Spleen (tissue), 7 donors: ENCODE results near the gene MPC1L.

Source experiments
- POLR2A ChIP-seq, 3 donors: fragments of 450-650 bp; IDR thresholded peaks; one replicate each; pipeline ENCODE4 v1.5.1; 2017; ENCODE audit warnings: antibody characterized with exemption in 3 of 3, mild to moderate bottlenecking in 1 of 3
- POLR2AphosphoS5 ChIP-seq, 3 donors: sonication (generic); formaldehyde crosslinking; IDR thresholded peaks; one replicate each; pipeline ENCODE4 v1.5.1; 2017; ENCODE audit warnings: antibody characterized with exemption in 3 of 3
- TF ChIP-seq, protein P1 (sequence below), 11 experiments: fragments of 200-600 bp in 7 of 11; fragments of 450-650 bp in 4 of 11; sonication (generic) in 4 of 11; IDR thresholded peaks in 8 of 11; conservative IDR thresholded peaks in 3 of 11; 1 replicate in 7 of 11; 2 replicates in 4 of 11; pipeline versions ENCODE4 v1.4.0 to v1.8.0; 2016 to 2021; ENCODE audit warnings: antibody characterized with exemption in 11 of 11, inconsistent platforms in 4 of 11, mild to moderate bottlenecking in 1 of 11
- donor health status: DM: no; HTN: no; CAD: no; lungs with moderate emphysema.
- donor health status: DM: no; HTN: no; CAD: no.
- donor health status: DM: no; HTN: no; CAD: no.

DNA sequence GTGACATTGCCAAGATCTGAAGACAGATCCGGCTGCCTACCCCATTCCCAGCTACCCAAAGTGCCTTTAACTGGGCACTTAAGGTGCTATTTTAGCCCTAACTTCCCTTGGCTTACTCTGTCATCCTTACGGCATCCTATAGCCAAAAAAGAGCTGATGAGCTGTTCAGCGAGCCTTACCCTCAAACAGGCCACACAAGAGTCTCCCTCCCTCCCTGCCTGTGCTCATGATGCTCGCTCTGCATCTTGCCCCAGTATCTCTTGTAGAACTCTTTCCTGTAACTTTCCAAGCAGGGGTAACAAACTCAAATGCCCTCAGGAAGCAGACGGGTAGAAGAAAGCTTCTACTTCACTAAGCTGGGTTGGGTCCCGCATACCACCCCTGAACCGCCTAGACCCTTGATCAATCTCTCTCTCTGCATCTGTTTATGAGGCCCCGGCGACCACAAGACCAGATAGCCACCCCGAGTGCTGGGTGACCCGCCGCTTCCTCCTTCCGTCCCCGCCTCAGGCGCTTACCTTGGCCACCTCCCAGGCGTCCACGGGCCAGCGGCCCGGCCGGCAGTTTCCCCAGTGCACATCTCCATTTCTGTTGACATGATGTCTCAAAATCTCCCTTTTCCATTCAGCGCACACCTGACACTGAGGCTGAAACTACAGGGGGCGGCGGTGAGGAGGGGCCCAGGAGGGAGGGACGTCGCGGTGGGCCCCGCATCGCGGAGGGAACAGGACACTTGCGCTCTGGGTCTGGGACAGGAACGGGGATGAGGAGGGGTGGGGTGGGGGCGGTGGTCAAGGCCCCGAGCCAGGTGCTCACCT lies 23.5 kb downstream of the MPC1L start:
- TF ChIP-seq, protein P1, sequence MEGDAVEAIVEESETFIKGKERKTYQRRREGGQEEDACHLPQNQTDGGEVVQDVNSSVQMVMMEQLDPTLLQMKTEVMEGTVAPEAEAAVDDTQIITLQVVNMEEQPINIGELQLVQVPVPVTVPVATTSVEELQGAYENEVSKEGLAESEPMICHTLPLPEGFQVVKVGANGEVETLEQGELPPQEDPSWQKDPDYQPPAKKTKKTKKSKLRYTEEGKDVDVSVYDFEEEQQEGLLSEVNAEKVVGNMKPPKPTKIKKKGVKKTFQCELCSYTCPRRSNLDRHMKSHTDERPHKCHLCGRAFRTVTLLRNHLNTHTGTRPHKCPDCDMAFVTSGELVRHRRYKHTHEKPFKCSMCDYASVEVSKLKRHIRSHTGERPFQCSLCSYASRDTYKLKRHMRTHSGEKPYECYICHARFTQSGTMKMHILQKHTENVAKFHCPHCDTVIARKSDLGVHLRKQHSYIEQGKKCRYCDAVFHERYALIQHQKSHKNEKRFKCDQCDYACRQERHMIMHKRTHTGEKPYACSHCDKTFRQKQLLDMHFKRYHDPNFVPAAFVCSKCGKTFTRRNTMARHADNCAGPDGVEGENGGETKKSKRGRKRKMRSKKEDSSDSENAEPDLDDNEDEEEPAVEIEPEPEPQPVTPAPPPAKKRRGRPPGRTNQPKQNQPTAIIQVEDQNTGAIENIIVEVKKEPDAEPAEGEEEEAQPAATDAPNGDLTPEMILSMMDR (IDR thresholded peaks at IDR 0.05 in 8 of 11, conservative IDR thresholded peaks at IDR 0.05 in 3 of 11), result no peak
- TF ChIP-seq POLR2A (IDR thresholded peaks at IDR 0.05), result no peak
- TF ChIP-seq POLR2AphosphoS5 (IDR thresholded peaks at IDR 0.05), result no peak
